Activated T-helper 1 cell treated with anti-CD3 and anti-CD28 coated beads, Interleukin-12 subunit alpha, Interleukin-12 subunit beta, Interleukin-2, Interleukin-4 antibody, amounts not matched to agents 30 ng/mL and 10 ng/mL and 1 ng/mL, durations not matched to agents 14 hours and 24 hours and 36 hours (primary cell): ENCODE results near the gene ZMYM5. TPM values are rescaled to one million over a fixed set of nuclear protein-coding genes. Genes with fewer than 3 reads are reported as not detected.
"Not testable (repeated sequence)": the region's sequence is repeated elsewhere in the genome, so short reads cannot be mapped to it uniquely, and the experiment has no call there.

ENCODE experiments used
- DNase-seq: peaks from one replicate; pipeline ENCODE4 v3.0.0; 2021; ENCODE audit warnings: low spot score
- H3K27ac Mint-ChIP-seq: one replicate; pipeline ENCODE4 v1.8.0; 2021; ENCODE audit warnings: mild to moderate bottlenecking, mixed read lengths
- H3K27me3 Mint-ChIP-seq: one replicate; pipeline ENCODE4 v1.8.0; 2022; ENCODE audit warnings: mild to moderate bottlenecking, moderate library complexity, mixed read lengths; ENCODE audit not compliant: insufficient read depth
- H3K36me3 Mint-ChIP-seq: one replicate; pipeline ENCODE4 v1.8.0; 2021; ENCODE audit warnings: low read depth, mixed read lengths
- H3K4me1 Mint-ChIP-seq: one replicate; pipeline ENCODE4 v1.8.0; 2021; ENCODE audit warnings: low read depth, mixed read lengths
- H3K4me3 Mint-ChIP-seq: one replicate; pipeline ENCODE4 v1.8.0; 2021; ENCODE audit warnings: mild to moderate bottlenecking, moderate library complexity, mixed read lengths
- H3K9me3 Mint-ChIP-seq: one replicate; pipeline ENCODE4 v1.8.0; 2021; ENCODE audit warnings: mixed read lengths
- intact Hi-C: fragments of 100-400 bp; cut with micrococcal nuclease; formaldehyde crosslinking; loops from one replicate; pipeline ENCODE4 v1.15.1; 2024
- total RNA-seq: library from RNA; stranded (reverse); gene quantifications from 2 replicates; pipeline ENCODE4 v1.2.3, GENCODE V29; 2022

The ZMYM5 gene
- total RNA-seq, 1 donor from 2014 or later: 14.2 TPM

DNA sequence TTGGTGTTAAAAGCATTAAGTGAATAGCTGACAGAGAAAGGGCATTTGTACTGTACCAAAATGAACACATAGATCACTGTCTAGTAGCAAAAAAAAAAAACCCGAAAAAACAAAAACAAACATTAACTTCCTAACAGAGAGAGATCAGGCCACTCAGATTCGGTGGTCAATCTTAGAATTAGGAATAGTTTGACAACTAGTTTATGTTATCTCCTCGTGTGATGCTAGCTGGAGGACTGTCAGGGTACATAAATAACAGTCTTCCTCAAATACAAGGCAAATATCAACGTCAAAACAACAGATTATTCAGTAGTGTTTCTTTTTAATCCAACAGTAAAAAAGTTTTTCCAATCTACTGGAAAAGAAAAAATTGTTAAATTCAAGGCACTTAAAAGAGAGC is 1.7 kb downstream of the ZMYM5 start:
- no peak for DNase-seq
- Mint-ChIP-seq H3K9me3 (peaks cover 6% of the 10 kb centered on the region), H3K4me1 (peaks cover 37% of the 10 kb centered on the region), H3K27me3 (no peaks in the 10 kb centered on the region), H3K4me3 (peak overlapping the region; percentile 99), H3K36me3 (peaks cover 23% of the 10 kb centered on the region), H3K27ac (peak overlapping the region; percentile 97)
- intact Hi-C loops: loop anchor here (5.0 to 10.0 kb wide), 6 partner anchors 149 to 1741 kb away; partner anchors contain the start of genes GJA3, MICU2 and XPO4

- peak overlapping the region; percentile 97 for H3K27ac Mint-ChIP-seq
- H3K4me1 Mint-ChIP-seq: peaks cover 37% of the 10 kb centered on the region
- no peaks in the 10 kb centered on the region for H3K27me3 Mint-ChIP-seq
- DNase-seq: no peak
- peak overlapping the region; percentile 99 for H3K4me3 Mint-ChIP-seq
- intact Hi-C loops: loop anchor here (5.0 to 10.0 kb wide), 6 partner anchors 149 to 1741 kb away; partner anchors contain the start of genes GJA3, MICU2 and XPO4
- H3K36me3 Mint-ChIP-seq: peaks cover 23% of the 10 kb centered on the region
- peaks cover 6% of the 10 kb centered on the region for H3K9me3 Mint-ChIP-seq
These were observed 2.4 kb downstream of the ZMYM5 start for GRCh38 chr13:19860884-19861655.

GRCh38 chr13:19857637-19858036 is 5.8 kb downstream of the ZMYM5 start:
- H3K9me3 Mint-ChIP-seq, H3K27me3 Mint-ChIP-seq, H3K4me3 Mint-ChIP-seq, DNase-seq, intact Hi-C loops, H3K27ac Mint-ChIP-seq: not testable (repeated sequence)
- Mint-ChIP-seq H3K36me3 (peaks cover 25% of the 10 kb centered on the region), H3K4me1 (peaks cover 35% of the 10 kb centered on the region)

DNA sequence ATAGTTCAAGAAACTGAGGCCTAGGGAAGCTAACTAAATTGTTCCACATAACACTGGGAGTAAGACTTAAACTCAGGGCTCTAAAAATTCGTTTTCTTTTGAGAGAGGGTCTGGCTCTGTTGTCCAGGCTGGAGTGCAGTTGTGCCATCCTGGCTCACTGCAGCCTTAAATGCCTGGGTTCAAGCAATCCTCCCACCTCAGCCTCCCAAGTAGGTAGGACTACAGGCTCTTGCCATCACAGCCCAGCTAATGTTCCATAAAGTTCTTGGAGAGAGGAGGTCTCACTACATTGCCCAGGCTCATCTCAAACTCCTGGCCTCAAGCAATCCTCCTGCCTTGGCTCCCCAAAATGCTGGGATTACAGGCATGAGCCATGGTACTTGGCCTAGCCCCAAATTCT is 10.7 kb downstream of the ZMYM5 start:
- Mint-ChIP-seq H3K27me3 (no peaks in the 10 kb centered on the region), H3K27ac (no peak overlapping the region), H3K36me3 (peaks cover 26% of the 10 kb centered on the region), H3K4me1 (peaks cover 19% of the 10 kb centered on the region), H3K4me3 (no peak overlapping the region), H3K9me3 (peaks cover 6% of the 10 kb centered on the region)
- DNase-seq: no peak
- intact Hi-C loops: no loop called here

- intact Hi-C loops: no loop called here
- Mint-ChIP-seq H3K36me3 (peaks cover 16% of the 10 kb centered on the region), H3K27me3 (no peaks in the 10 kb centered on the region), H3K9me3 (no peaks in the 10 kb centered on the region), H3K27ac (peak overlapping the region; percentile 6), H3K4me1 (peaks cover 12% of the 10 kb centered on the region), H3K4me3 (no peak overlapping the region)
- DNase-seq: no peak
These were observed 17.7 kb downstream of the ZMYM5 start for GRCh38 chr13:19845758-19846157.

DNA sequence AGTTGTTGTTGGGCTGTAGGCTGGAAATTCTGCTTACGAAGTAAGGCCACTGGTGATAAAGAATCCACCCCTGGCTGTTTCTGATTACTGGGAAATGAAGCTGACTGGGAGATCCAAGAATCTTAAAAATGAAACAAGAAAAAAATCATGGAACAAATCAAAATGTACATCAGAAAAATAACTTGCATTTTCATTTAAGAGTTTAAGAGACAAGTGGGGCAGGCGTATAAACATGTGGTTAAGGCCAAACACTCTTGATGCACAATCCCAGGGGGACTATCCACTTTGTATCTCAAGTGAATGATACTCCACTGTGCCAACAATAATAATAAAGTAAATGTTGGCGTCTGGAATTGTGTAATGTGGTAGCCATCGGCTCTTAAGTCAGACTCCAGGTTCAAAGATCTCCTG is 24.6 kb downstream of the ZMYM5 start:
- no peaks in the 10 kb centered on the region for H3K27me3 Mint-ChIP-seq
- H3K4me1 Mint-ChIP-seq: peaks cover 10% of the 10 kb centered on the region
- no peak for DNase-seq
- intact Hi-C loops: no loop called here
- no peak overlapping the region for H3K4me3 Mint-ChIP-seq
- H3K9me3 Mint-ChIP-seq: no peaks in the 10 kb centered on the region
- H3K36me3 Mint-ChIP-seq: peaks cover 40% of the 10 kb centered on the region
- no peak overlapping the region for H3K27ac Mint-ChIP-seq

DNA sequence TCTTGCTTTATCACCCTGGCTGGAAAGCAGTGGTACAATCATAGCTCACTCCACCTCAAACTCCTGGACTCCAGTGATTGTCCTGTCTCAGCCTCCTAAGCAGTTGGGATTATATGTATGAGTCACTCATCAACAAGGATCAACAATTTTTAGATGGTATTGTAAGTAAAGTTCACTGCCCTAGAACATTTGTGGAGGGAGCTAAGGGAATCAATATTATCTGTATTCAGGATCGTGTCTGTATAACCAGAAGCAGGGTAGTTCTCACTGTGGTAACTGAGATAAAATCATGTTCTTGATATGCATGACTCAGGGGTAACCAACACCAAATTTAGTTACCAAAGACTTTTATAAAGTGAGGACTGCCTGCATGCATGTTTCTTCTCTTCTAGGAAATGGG is 27.0 kb downstream of the ZMYM5 start:
- peaks cover 10% of the 10 kb centered on the region for H3K4me1 Mint-ChIP-seq
- peaks cover 47% of the 10 kb centered on the region for H3K36me3 Mint-ChIP-seq
- no peak overlapping the region for H3K4me3 Mint-ChIP-seq
- no peak for DNase-seq
- intact Hi-C loops: no loop called here
- H3K9me3 Mint-ChIP-seq: no peaks in the 10 kb centered on the region
- H3K27me3 Mint-ChIP-seq: no peaks in the 10 kb centered on the region
- H3K27ac Mint-ChIP-seq: no peak overlapping the region

DNA sequence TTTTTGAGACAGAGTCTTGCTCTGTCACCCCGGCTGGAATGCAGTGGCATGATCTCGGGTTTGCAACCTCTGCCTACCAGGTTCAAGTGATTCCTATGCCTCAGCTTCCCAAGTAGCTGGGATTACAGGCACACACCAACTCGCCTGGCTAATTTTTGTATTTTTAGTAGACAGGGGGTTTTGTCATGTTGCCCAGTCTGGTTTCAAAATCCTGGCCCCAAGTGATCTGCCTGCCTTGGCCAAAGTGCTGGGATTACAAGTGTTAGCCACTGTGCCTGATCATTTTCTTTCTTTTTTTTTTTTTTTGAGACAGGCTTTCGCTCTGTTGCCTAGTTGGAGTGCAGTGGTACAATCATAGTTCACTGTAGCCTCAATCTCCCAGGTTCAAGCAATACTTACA is 28.7 kb downstream of the ZMYM5 start:
- H3K27ac Mint-ChIP-seq: no peak overlapping the region
- peaks cover 47% of the 10 kb centered on the region for H3K36me3 Mint-ChIP-seq
- H3K4me1 Mint-ChIP-seq: peaks cover 10% of the 10 kb centered on the region
- intact Hi-C loops: no loop called here
- H3K27me3 Mint-ChIP-seq: no peaks in the 10 kb centered on the region
- no peaks in the 10 kb centered on the region for H3K9me3 Mint-ChIP-seq
- DNase-seq: no peak
- H3K4me3 Mint-ChIP-seq: no peak overlapping the region

GRCh38 chr13:19822673-19823072 is 40.8 kb downstream of the ZMYM5 start:
- DNase-seq: no peak
- no peaks in the 10 kb centered on the region for H3K27me3 Mint-ChIP-seq
- H3K27ac Mint-ChIP-seq: no peak overlapping the region
- peaks cover 33% of the 10 kb centered on the region for H3K36me3 Mint-ChIP-seq
- intact Hi-C loops: no loop called here
- H3K9me3 Mint-ChIP-seq: no peaks in the 10 kb centered on the region
- H3K4me1 Mint-ChIP-seq: no peaks in the 10 kb centered on the region
- no peak overlapping the region for H3K4me3 Mint-ChIP-seq

DNA sequence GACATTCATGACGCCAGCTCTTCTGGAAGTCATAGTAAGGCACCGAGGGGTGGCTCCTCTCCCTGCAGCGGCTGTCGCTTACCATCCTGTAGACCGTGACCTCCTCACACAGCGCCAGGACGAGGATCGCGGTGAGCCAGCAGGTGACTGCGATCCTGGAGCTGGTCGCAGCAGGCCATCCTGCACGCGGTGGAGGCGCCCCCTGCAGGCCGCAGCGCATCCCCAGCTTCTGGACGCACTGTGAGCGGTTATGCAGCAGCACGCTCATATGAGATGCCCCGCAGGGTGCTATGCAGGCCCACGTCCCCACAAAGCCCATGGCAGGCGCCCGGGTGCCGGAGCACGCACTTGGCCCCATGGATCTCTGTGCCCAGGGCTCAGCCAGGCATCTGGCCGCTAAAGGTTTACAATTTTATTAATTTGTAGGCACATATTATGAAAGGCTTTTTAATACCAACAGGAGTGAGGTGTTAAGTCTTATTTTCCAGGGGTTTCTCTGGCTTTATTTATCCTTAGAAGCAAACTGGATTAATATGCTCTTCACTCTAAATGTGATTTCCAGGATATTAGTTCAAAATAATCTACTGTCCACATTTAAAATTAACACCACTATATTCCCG is 45.1 kb downstream of the ZMYM5 start:
- Mint-ChIP-seq H3K27me3 (no peaks in the 10 kb centered on the region), H3K36me3 (peaks cover 22% of the 10 kb centered on the region), H3K9me3 (no peaks in the 10 kb centered on the region), H3K27ac (no peak overlapping the region), H3K4me3 (no peak overlapping the region), H3K4me1 (no peaks in the 10 kb centered on the region)
- DNase-seq: peak; percentile 5
- intact Hi-C loops: no loop called here

- no peak overlapping the region for H3K4me3 Mint-ChIP-seq
- H3K36me3 Mint-ChIP-seq: peaks cover 21% of the 10 kb centered on the region
- no peaks in the 10 kb centered on the region for H3K27me3 Mint-ChIP-seq
- no peaks in the 10 kb centered on the region for H3K9me3 Mint-ChIP-seq
- intact Hi-C loops: no loop called here
- no peak for DNase-seq
- H3K27ac Mint-ChIP-seq: no peak overlapping the region
- no peaks in the 10 kb centered on the region for H3K4me1 Mint-ChIP-seq
These were observed 45.8 kb downstream of the ZMYM5 start for GRCh38 chr13:19817510-19818158.

GRCh38 chr13:19817106-19817505 is 46.3 kb downstream of the ZMYM5 start:
- no peaks in the 10 kb centered on the region for H3K4me1 Mint-ChIP-seq
- no peaks in the 10 kb centered on the region for H3K27me3 Mint-ChIP-seq
- H3K9me3 Mint-ChIP-seq: no peaks in the 10 kb centered on the region
- no peak for DNase-seq
- intact Hi-C loops: no loop called here
- no peak overlapping the region for H3K4me3 Mint-ChIP-seq
- no peak overlapping the region for H3K27ac Mint-ChIP-seq
- H3K36me3 Mint-ChIP-seq: peaks cover 22% of the 10 kb centered on the region

DNA sequence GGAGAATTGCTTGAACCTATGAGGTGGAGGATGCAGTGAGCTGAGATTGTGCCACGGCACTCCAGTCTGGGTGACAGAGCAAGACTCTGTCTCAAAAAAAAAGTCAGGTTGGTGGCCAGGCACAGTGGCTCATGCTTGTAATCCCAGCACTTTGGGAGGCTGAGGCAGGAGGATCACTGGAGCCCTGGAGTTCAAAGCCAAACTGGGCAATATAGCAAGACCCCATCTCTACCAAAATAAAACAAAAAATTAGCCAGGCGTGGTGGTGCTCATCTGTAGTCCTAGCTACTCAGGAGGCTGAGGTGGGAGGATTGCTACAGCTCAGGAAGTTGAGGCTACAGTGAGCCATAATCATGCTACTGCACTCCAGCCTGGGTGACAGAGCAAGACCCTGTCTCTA is 47.6 kb downstream of the ZMYM5 start:
- H3K4me3 Mint-ChIP-seq: not testable (repeated sequence)

More for the DNA sequence above, 47.6 kb downstream of the ZMYM5 start:
- H3K4me1 Mint-ChIP-seq, H3K9me3 Mint-ChIP-seq, intact Hi-C loops, H3K27me3 Mint-ChIP-seq, H3K27ac Mint-ChIP-seq, DNase-seq: not testable (repeated sequence)
- peaks cover 20% of the 10 kb centered on the region for H3K36me3 Mint-ChIP-seq
